Measurements from ENCODE around the gene KITLG.

DNA sequence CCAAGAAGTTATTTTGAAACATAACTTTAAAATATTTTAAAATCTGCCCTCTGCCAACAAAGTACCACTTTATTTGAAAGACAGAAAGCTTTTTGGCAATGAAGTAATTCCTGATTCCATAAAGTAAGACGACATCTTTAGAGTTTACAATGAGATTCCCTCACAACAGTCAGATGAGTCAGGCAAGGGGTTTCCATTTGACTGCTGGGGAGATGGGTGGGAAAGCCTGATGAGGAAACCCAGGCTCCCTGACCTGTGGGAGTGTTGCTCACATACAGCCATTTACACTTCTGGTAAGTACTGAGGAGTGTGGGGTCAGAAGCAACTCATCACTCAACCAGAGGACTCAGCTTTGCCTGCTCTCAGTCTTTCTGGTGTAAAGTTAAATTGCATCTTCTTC is 10.2 kb downstream of the KITLG start:
- TF ChIP-seq CTCF (IDR thresholded peaks at IDR 0.05) (no peak), POLR2A (IDR thresholded peaks at IDR 0.05) (no peak)

Data from testis (tissue), 2 donors.